Retinal pigment epithelial cell (primary cell): Measurements from ENCODE around the gene GATAD2A.
"Not testable (repeated sequence)": the region's sequence is repeated elsewhere in the genome, so short reads cannot be mapped to it uniquely, and the experiment has no call there.

Source experiments
- DNase-seq: peaks from one replicate; pipeline ENCODE4 v3.0.0-alpha.2; 2010; ENCODE audit warnings: low read depth
- H3K4me3 ChIP-seq: 2 replicates; pipeline ENCODE4 v1.5.1; 2011; ENCODE audit warnings: mild to moderate bottlenecking, low read length, control low read depth, moderate library complexity
- CTCF ChIP-seq: conservative IDR thresholded peaks from 2 replicates; pipeline ENCODE4 v1.5.1; 2011; ENCODE audit warnings: low read depth, low read length, control low read depth, inconsistent platforms

Gene GATAD2A

GRCh38 chr19:19471682-19472081, 66.2 kb downstream of the GATAD2A start:
- TF ChIP-seq CTCF, result no peak
- no peak for DNase-seq
- H3K4me3 ChIP-seq, result no peak overlapping the region

GRCh38 chr19:19472106-19472505, 66.6 kb downstream of the GATAD2A start:
- not testable (repeated sequence) for DNase-seq, H3K4me3 ChIP-seq

- TF ChIP-seq CTCF, result no peak
- no peak for DNase-seq
- no peak overlapping the region for H3K4me3 ChIP-seq
Measured at GRCh38 chr19:19475015-19475765, 69.7 kb downstream of the GATAD2A start.

GRCh38 chr19:19475849-19476828, 70.7 kb downstream of the GATAD2A start:
- peak; percentile 64 for TF ChIP-seq CTCF
- no peak overlapping the region for H3K4me3 ChIP-seq
- no peak for DNase-seq

GRCh38 chr19:19477705-19478383, 72.4 kb downstream of the GATAD2A start:
- no peak for TF ChIP-seq CTCF
- no peak overlapping the region for H3K4me3 ChIP-seq
- DNase-seq, result no peak

GRCh38 chr19:19480688-19481087, 75.2 kb downstream of the GATAD2A start:
- H3K4me3 ChIP-seq, result no peak overlapping the region
- DNase-seq, result no peak
- TF ChIP-seq CTCF, result no peak

- no peak for TF ChIP-seq CTCF
- no peak for DNase-seq
Measured at GRCh38 chr19:19482809-19483596, 77.5 kb downstream of the GATAD2A start.

More at GRCh38 chr19:19482809-19483596, 77.5 kb downstream of the GATAD2A start:
- H3K4me3 ChIP-seq, result no peak overlapping the region
